ENCODE measurements around the gene TDP1.

TDP1 gene

GRCh38 chr14:89921346-89921745 lies 34.4 kb upstream of the TDP1 start:
- DNase-seq (ENCODE audit: low read depth): no peak
- TF ChIP-seq CTCF (conservative IDR thresholded peaks at IDR 0.05; ENCODE audit: low read depth, low read length): no peak

DNA sequence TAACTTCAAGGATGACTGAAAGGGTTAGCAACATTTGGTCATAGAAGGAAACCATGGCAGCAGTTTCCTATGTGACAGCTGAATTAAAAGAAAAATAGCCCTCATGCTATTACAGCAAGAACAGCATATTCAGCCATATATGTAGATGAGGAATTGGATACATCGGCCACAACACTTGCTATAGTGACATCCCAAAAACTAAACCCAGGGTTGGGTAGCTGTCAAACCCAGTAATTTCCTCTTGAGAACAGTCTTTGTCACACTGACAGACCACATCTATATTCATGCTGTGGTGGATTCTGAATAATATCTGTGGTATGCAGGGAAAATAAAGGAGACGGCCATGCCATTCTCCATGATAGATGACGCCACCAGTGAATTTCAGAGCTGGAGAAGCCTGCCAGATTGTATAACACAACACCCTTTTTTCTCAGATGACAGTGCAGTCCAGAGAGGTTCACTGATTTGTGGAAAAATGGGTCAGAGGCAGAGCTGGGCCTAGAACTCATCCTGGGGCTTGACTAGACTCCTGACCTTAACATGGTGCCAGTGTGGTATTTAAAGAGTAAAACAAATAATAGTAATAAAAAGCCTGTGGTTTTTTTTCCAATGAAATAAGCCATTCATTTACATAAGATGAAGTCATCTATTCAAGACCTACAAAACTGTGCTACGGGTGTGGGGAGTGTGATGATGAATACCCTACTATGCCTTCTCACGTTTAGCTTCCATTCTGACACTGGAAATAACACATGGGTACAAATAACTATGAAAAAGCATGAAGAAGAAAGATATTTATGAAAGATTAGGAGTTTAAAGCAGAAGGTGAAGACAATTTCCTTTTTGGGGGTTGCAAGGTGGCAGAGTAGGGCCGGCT lies 33.5 kb upstream of the TDP1 start:
- peak; percentile 72 for DNase-seq (ENCODE audit: low read depth)
- no peak for TF ChIP-seq CTCF (conservative IDR thresholded peaks at IDR 0.05; ENCODE audit: low read depth, low read length)
- no peak overlapping the region for H3K4me3 ChIP-seq (ENCODE audit: low read length)

More at GRCh38 chr14:89921346-89921745, 34.4 kb upstream of the TDP1 start:
- no peak overlapping the region for H3K4me3 ChIP-seq (ENCODE audit: low read length)

DNA sequence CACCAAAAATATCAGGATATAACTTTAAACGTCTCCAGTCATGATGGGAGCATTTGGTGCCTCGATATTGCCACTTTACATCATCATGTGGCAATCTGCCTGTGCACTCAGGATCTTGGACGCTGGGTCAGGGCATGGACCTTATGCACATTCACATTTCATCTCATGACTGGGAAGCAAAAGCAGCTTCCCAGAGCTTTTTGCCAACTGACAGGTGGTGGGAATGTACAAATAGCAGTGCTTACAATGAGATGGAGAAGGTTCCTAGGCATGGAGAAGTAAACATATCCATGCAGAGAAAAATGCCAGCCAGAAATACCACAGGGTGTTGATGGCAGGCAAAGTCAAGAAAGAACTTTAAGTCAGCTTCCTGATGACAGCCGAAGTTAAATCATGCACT lies 31.5 kb upstream of the TDP1 start:
- TF ChIP-seq CTCF (conservative IDR thresholded peaks at IDR 0.05; ENCODE audit: low read depth, low read length): no peak
- DNase-seq (ENCODE audit: low read depth): no peak
- H3K4me3 ChIP-seq (ENCODE audit: low read length): no peak overlapping the region

DNA sequence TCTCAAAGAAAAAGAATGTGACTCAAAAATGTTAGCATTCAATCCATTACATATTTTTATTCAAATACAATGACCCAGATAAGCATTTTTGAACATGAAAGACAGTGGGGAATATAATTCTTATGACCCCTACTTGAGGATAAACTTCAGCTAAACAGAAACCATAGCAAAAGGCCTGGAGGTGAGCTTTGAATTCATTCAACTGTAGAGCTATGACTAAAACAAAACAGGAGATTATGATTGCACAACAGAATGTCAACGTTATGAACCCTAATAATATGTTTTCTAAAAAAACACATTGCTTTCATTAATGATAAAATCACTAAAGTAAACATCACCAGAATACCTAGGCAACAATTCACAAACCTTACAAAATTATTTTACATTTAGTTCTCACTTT lies 29.0 kb upstream of the TDP1 start:
- TF ChIP-seq CTCF (conservative IDR thresholded peaks at IDR 0.05; ENCODE audit: low read depth, low read length): no peak
- no peak overlapping the region for H3K4me3 ChIP-seq (ENCODE audit: low read length)
- DNase-seq (ENCODE audit: low read depth): peak; percentile 65

GRCh38 chr14:89927186-89927865 lies 28.4 kb upstream of the TDP1 start:
- DNase-seq (ENCODE audit: low read depth): no peak
- no peak overlapping the region for H3K4me3 ChIP-seq (ENCODE audit: low read length)
- no peak for TF ChIP-seq CTCF (conservative IDR thresholded peaks at IDR 0.05; ENCODE audit: low read depth, low read length)

GRCh38 chr14:89933002-89933401 lies 22.7 kb upstream of the TDP1 start:
- no peak overlapping the region for H3K4me3 ChIP-seq (ENCODE audit: low read length)
- DNase-seq (ENCODE audit: low read depth): no peak
- no peak for TF ChIP-seq CTCF (conservative IDR thresholded peaks at IDR 0.05; ENCODE audit: low read depth, low read length)
